Femur (tissue), 1 donor: ENCODE measurements around the gene HSPA6.
"Not testable (repeated sequence)": the region's sequence is repeated elsewhere in the genome, so short reads cannot be mapped to it uniquely, and the experiment has no call there.

Source experiments
- DNase-seq: peaks from one replicate; pipeline ENCODE4 v3.0.0-alpha.2; 2017

HSPA6 gene

GRCh38 chr1:161523817-161524741 lies at the start of gene HSPA6:
TSS of gene HSPA6 (plus strand) at chr1:161524540. CDS start at chr1:161524659, 119 bp downstream.
- DNase-seq = peak; percentile 82

- not testable (repeated sequence) for DNase-seq
These were observed 46.6 kb upstream of the HSPA6 start for GRCh38 chr1:161477711-161478110.

- no peak for DNase-seq
These were observed 45.4 kb upstream of the HSPA6 start for GRCh38 chr1:161478985-161479384.

DNA sequence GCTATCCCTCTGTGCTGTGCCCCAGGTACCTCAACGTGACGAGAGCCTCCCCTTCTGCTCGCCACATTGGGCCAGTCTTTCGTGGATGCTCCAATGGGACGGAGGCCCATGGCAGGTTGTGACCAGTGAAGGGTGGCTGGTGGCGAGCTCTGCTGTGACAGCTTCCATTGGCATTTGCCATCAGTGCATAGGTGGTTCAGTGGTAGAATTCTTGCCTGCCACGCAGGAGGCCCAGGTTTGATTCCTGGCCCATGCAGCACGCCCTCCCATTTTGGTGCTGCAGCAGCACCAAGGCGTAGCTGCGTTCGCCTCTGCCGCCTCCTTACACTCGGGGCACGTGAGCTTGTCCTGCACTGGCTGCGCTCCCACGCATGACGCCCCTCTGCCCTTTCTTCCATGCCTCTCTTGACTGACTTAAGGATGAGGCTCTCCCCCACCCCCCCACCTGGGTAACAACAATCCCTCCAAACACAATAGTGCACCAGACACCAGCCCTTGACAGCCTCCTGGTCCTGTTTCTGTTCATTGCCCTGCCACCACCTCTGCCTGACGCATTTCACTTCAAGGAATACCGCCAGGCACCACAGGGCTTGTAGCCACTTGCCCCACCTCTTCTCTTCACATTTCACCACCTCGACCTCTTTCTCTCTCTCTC lies 43.8 kb upstream of the HSPA6 start:
- no peak for DNase-seq

DNA sequence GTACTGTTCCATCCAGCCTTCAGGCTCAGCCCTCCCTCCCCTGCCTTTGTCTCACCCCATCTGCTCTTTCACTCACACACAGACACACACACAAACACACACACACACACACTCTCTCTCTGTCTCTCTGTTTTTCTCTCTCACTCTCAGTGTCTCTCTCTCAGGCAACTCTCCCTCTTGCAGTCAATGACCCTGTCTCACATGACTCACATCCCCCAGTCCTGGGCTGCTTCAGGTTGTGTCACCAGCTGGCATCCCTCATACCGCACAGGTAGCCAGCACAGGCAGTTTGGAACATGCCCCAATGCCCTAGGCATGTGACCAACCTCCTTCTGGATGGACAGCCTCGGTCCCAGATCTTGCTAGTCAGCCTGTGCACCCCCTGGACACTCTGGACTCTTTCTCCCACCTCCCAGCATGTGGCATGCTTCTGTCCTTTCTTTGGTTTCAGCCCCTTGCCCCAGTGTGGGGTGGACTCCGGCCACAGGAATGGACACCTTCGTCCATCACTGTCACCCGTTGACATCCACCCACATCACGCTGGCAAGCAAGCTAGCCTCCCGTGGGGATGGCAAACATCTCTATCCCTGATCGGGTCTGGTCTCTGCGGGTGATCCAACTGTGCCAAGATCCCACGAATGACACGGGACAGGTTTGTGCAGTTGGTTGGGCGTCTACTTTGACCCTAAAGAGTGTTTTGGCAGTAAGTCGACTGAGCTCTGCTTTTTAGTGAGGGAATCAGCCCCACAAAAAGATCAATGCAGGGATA lies 42.5 kb upstream of the HSPA6 start:
- DNase-seq = no peak

- DNase-seq = no peak
These were observed 41.7 kb upstream of the HSPA6 start for GRCh38 chr1:161482610-161483009.

DNA sequence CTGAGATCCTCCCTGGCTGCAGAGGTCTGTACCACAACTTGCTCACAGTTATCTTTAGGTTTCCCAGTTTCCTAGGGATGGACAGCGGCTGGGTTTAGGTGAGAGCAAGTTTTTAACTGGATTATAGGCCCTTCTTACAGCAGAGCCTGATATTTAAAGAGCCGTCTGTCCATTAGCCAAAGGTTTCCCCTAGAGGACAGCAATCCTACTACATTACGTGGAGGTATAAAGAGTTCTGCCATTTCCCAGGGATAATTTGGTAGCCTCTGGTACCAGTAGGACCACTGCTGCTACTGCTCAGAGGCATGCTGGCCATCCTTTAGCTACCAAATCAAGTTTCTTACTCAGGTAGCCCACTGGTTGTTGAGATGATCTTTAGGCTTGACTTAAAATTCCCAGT lies 41.0 kb upstream of the HSPA6 start:
- DNase-seq = no peak

DNA sequence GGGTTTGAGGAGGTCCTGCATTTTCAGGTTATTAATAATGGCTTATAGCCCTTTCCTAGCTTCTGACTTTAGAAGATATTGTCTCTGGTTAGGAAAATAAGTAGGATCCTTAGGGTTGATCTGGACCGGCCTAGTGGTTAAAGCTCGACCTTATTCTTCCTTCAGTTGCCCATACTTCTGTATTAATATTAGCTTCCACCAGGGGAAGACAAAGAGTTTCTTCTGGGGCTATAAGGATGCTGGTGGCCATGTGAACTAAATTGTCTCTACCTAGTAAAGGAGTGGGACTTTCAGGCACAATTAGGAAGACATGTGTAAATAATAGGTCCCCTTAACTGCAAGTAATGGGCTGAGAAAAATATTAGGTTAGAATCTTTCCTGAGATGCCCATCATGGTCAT lies 39.7 kb upstream of the HSPA6 start:
- DNase-seq = no peak

GRCh38 chr1:161486806-161487741 lies 37.3 kb upstream of the HSPA6 start:
- DNase-seq = peak; percentile 40

DNA sequence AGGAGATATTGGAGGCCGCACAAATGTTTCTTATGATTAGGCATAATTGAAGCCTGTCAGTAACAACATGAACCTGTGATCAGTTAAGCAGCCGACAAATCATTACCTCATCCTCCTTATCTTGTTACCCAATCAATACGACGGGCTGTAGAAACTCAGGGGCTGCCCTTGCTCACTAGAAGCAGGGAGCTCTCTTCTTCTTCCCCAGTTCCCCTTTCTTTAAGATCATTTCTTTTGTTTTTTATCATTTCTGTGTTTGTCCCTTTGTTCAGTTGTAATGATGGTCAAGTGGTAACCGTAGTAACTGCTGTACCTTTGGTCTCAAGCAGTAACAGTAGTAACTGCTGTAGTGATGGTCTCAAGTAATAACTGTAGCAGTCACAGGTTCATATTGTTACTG lies 32.9 kb upstream of the HSPA6 start:
- no peak for DNase-seq

DNA sequence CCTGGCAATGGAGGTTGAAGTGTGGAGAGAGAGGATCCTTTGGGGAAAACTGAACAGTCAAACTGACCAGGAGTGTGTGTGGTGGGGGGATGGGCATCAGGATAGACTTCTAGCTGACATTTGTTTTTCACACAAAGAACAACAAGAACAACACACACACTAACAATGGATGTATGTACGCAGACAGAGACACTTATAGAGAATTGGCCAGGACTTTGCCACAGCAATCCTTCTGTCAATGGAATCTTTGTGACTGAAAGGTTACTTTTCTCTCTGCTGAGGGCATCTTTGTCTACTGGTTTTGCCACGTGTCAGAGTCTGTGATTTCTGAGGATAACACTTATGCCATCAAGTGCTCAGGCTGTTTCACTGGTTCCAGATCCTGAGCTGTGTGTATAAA lies 31.5 kb upstream of the HSPA6 start:
- DNase-seq = no peak

DNA sequence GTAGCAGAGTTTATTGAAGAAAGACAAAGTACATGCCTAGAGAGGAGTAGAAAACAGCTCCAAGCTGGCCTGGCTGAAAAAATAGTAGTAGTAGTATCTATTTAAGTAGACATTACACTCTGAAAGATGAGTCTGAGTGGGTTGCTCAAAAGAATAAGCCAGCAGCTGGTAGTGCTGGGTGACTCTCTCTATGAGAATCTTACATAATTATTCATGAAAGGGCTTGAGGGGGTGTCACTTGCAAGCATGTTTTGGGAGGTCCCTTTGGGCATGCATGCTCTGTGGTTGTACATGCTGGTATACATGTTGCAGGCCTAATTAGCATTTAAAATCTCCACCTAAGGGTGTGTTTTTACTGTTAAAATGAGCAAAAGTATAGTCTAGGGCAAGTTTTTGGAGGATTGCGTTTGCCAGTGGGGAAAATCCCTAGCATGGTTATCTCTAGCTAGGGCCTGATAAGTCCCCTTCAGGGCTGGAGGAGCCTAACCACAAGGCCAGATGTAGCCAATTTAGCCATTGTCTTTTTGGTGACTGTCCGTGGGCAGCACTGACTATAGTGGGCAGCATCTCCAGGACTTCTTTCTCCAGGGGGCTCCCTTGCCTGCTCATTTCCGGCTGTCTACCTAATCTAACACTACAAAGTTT lies 30.1 kb upstream of the HSPA6 start:
- DNase-seq = no peak

DNA sequence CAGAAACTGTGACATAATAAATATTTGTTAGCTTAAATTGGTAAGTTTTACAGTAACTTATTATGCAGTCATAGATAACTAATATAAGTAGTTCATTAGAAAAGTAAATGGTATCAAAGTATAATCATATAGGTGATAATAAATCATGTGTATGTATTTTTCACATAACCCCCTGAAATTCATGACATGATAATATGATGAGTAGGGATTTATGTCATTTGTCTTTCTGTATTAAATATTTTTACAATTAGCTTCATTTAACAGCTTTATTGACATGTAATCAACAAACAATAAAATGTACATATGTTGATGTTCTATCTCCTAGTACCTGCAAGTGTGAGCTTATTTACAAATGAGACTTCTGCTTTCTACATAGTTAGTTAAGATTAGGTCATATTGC lies 28.9 kb upstream of the HSPA6 start:
- DNase-seq = no peak

DNA sequence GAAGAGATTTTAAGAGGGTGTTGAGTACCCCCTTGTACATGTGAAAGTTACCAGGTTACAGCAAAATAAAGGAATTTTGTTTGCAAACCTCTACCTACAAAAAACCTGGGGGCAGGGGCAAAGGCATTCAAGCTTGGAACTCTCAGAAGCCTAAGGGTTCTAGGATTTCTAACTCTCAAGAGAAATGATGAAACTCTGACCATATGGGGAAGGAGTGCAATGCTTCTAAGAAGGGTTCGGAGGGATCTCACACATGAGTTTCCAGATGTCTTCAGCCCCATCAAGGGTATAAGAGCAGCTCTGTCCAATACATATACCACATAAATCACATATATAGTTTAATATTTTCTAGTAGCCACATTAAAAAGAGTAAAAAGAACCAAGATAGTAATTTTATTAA lies 26.4 kb upstream of the HSPA6 start:
- DNase-seq = no peak

GRCh38 chr1:161498646-161499045 lies 25.7 kb upstream of the HSPA6 start:
- no peak for DNase-seq

DNA sequence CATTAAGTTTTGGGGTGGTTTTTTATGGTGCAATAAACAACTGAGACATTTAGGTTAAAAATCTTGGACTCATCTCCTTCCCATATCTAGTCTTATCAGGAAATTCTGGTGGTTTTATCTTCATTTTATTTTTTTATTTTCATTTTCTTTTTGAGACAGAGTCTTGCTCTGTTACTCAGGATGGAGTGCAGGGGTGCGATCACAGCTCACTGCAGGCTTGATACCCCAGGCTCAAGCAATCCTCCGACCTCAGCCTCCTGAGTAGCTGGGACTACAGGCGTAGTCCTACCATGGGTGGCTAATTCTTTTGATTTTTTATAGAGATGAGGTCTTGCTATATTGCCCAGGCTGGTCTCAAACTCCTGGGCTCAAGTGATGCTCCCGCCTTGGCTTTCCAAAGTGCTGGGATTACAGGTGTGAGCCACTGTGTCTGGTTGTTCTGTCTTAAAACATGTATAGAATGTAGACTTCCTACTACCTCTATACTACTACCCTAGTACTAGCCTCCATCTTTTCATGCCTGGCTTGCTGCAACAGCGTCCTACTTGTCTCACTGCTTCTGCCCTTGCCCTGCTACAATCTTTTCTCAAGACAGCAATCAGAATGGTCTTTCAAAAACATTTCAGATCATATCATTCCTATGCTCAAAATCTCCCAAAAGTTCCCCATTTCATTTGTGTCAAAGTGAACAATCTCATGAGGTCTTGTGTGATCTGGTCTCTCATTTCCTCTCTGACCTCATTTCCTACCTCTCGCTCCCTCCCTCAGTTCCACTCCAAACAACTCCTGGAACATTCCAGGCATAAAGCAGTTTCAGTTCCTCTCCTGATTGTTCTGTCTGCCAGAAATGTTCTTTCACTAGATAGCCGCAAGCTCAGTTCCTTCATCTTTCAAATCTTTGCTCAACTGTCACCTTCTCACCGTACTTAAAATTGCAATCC lies 25.0 kb upstream of the HSPA6 start:
- DNase-seq = no peak

GRCh38 chr1:161501234-161501633 lies 23.1 kb upstream of the HSPA6 start:
- DNase-seq = no peak

DNA sequence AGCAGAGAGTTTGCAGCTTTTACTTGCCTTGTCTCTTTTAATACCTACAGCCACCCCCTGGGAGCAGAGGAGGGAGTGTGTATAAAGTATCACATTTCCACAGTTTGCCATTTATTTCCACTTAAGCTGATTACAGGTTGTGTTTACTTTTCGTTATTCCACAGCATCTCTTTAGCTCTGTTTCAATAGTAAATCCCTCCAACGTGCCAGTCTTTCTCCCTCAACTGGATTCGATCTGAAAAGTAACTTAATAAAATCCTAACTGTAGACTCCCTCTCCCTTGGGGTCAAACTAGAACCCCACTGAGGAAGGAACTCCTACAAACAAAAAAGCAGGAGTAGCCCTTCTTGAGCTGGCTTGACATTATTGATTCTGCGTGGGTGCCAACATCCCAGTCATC lies 22.2 kb upstream of the HSPA6 start:
- DNase-seq = no peak

DNA sequence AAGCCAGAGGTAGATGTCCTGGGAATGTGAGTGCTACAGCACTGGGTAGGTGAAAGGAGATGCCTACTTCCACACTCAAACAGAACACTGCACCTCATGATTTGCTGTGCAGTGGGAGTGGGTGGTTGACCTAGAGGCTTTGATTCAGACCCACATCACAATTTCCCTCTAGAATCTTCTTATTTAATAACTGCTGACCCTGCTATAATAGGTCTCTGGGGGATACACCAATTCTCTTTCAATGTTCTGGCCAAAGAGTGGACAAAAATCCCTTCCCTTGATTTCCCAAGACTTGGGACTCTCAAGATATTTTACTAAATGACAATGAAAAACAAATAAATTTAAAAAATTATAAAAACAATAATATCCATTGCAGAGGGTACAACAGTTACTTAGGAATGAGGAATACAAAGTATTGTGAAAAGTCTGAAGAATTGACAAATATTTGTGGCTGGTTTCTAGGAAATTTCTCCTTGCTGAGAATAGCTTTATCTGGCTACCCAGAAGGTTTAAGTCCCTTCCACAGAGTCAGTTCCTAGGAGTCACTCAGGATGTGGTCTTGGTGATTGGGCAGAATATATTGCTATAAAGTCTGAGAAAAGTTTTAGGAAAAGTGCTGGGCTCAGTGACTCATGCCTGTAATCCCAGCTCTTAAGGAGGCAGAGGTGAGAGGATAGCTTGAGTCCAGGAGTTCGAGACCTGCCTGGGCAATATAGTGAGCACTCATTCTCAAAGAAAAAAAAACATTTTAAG lies 21.5 kb upstream of the HSPA6 start:
- no peak for DNase-seq

DNA sequence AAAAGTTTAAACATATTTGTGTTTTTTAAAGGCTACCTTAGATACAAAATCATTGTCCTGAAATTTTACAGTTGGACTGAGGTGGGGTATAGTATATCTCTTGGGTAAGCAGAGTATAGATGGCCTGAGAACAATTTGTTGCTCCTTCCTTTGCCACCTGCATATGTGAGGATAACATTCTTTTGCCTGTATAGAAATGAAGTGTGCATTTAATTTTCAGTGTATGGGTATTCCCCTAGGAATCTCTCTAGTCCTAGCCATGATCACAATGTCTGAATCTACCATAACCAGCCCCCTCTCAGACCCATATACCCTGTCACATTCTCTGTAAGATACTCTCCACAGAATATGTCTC lies 21.0 kb upstream of the HSPA6 start:
- no peak for DNase-seq
